ENCODE data around the gene STARD3.

STARD3 gene

DNA sequence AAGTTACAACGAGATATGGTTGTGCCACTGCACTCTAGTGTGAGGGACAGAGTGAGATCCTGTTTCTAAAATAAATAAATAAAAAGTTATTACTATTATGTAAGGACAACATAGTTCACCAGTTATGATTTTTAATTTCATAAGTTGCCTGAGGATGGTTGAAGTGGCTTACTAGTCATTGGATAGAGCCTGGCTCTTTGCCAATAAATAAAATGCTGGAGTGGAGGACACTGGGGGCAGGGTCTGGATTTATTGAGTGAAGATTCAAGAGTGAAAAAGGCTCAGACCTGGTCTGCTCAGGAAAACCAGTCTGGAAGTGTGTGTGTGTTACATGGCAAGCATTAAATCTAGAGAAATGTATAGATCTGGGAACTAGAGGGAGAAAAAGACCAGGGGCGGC is 2.1 kb downstream of the STARD3 start:
- FAIRE-seq = no peak

GRCh38 chr17:39639566-39640458 is 2.9 kb downstream of the STARD3 start:
- FAIRE-seq = no peak

GRCh38 chr17:39640591-39641031 is 3.7 kb downstream of the STARD3 start:
- no peak for FAIRE-seq

DNA sequence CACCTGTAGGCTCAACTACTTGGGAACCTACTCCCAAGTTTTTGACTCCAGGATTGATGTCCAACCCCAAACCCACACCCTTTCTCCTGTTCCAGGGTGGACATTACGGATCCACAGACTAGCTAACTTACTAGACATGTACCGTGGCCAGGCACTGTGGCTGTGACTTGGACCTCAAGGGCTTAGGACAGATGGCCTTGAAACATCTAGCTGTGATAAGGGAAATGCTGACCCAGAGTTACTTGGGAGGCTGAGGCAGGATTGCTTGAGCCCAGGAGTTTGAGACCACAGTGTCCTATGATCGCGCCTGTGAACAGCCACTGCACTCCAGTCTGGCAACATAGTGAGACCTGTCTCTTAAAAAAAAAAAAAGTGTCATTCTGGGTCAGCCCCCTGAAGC is 4.2 kb downstream of the STARD3 start:
- FAIRE-seq = no peak

GRCh38 chr17:39641883-39642282 is 4.9 kb downstream of the STARD3 start:
- FAIRE-seq = no peak

GRCh38 chr17:39642291-39643074 is 5.5 kb downstream of the STARD3 start:
- no peak for FAIRE-seq

DNA sequence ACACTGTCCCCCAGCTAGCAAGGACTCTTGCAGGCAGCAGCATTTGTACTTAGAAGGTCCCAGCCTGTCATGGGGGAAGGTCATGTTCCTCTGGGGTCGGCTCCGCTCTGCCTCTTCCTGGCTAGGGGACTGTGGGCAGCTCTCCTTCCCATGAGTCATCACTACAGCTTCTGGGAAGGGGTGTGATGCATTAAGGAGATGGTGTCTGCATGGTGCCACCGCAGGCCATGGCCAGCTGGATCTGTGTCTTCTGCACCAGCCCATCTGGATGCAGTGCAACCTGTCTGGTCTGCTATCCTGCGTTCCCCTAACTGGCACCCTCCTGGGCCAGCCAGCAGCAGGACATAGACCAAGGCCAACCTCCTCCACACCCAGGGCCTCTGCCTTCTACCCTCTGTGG is 6.3 kb downstream of the STARD3 start:
- no peak for FAIRE-seq

- no peak for FAIRE-seq
These were observed 10.3 kb downstream of the STARD3 start for GRCh38 chr17:39647256-39647655.

DNA sequence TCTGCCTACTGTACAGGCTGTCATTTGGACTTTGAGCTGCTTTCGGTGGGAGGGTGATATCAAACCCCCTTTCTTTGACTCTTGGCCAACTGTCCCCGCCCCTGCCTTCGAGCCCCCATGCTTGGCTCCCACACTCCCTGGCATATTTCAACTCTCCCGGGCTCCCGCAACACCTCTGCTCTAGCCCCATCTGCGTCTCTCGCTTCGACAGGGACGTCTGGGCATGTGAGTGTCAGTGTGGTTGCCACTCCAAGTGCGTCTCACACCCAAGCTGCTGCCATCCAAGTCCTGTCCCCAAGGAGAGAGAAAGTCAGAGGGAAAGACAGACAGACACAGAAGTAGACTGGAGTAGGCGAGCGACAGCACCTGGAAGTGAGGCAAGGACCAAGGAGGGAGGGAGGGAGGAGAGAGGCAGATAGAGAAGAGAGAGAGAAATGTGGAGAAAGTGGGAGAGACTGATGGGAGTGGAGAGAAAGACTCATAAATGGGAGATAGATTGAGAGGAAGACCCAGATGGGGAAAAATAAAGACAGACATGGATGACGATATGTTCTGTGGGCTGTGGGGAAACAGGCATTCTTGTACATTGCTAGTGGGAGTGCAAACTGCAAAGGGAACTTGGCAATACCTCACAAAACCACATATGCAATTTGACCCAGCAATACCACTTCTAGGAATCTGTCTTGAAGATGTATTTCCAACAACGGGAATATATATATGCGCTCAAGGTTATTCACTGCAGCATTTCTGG is 11.8 kb downstream of the STARD3 start:
- no peak for FAIRE-seq

DNA sequence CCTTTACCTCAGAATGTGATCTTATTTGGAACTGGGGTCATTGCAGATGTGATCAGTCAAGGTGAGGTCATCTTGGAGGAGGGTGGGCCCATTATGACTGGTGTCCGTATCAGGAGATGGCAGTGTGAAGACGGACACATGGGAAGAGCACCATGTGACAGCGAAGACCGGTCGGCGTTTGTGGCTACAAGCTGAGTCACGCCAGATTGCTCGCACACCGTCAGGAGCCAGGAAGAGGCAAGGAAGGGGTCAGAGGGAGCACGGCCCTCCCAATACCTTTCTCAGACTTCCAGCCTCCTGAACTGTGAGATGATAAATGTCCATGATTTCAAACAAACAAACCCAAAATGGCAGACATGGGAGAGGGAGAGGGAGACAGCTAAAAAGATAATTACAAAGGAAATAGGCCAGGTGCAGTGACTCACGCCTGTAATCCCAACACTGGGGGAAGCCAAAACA is 13.2 kb downstream of the STARD3 start:
- FAIRE-seq = no peak

GRCh38 chr17:39651923-39652586 is 15.1 kb downstream of the STARD3 start:
- no peak for FAIRE-seq

DNA sequence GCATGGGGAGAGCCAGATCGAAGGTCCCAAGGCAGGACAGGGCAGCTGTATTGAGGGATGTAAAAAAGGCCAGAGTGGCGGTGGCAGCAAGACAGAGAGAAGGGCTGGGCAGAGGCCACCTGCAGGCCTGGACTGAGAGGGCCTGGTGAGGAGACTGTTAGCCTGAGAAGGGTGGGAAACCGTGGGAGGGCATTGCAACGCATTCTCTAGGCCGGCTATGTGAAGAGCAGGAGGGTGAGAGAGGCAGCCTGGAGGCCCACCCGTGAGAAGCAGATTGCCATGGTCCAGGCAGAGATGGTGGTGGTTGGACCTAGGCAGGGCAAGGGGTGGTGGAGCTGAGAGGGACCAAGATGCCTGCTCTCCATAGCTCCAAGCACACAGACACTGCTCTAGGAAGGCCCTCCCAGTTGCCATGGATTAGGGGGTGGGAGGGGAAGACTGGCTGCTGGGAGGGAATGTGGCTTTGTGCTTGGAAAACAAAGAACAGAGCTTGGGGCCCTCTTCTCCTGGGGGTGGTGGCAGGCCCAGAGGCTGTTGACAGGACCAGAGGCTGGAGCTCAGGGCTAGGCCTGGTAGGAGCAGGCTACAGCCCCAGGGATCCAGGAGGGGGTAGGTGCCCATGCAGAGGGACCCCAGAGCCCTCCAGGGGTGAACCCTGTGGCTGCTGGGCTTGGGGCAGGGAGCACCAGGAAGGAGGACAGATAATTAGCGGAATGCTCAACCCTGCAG is 15.8 kb downstream of the STARD3 start:
- no peak for FAIRE-seq

DNA sequence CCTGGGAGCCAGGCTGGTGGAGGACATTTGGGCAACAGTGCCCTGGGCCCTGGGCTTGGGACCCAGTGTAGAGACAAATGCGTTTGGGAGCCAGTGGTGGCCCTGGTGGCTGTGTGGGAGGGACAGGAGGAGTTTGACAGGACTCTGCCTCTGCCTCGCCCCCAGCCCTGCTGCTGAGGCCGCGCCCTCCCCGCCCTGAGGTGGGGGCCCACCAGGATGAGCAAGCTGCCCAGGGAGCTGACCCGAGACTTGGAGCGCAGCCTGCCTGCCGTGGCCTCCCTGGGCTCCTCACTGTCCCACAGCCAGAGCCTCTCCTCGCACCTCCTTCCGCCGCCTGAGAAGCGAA is 16.3 kb downstream of the STARD3 start:
- FAIRE-seq = no peak

DNA sequence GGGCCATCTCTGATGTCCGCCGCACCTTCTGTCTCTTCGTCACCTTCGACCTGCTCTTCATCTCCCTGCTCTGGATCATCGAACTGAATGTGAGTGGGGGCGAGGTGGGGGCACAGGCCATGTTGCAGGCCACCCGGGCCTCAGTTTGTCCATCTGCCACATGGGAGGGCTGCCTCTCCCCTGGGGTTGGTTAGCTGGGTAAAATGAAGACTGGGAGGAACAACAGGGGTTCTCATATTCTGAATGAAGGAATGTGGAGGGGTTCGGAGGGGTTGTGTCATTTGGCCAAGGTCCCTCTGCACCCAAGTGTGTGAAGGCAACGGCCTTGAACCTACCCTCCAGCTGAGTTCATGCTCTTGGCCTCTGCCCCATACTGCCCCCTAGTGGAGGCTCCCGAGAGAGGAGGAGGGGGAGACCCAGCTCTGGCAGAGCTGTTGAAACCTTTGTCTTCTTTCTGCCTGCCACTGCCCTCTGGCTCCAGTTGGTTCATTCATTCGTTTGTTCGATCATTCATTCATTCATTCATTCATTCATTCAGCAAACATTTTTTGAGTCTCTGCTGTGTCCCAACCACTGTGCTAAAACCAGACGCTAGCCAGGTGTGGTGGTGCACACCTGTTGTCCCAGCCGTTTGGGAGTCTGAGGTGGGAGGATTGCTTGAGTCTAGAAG is 16.9 kb downstream of the STARD3 start:
- FAIRE-seq = no peak

GRCh38 chr17:39655105-39655504 is 18.2 kb downstream of the STARD3 start:
- FAIRE-seq = no peak

- no peak for FAIRE-seq
These were observed 21.4 kb downstream of the STARD3 start for GRCh38 chr17:39658346-39658745.

DNA sequence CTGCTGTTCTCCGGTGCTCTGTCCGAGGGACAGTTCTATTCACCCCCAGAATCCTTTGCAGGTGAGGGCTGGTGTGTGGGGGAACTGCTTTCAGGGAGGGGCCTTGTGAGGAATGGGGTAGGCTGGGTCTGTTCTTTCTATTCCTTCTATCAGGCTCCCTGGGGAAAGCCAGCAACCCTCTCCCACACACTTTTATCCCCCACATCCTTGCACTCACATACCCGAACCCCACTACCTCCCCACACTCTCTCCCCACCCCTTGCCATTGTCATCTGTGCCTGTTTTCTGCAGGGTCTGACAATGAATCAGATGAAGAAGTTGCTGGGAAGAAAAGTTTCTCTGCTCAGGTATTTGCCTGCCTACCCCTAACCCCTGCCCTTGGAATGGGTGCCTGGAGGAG is 21.8 kb downstream of the STARD3 start:
- no peak for FAIRE-seq

GRCh38 chr17:39659279-39660010 is 22.5 kb downstream of the STARD3 start:
- FAIRE-seq = no peak

DNA sequence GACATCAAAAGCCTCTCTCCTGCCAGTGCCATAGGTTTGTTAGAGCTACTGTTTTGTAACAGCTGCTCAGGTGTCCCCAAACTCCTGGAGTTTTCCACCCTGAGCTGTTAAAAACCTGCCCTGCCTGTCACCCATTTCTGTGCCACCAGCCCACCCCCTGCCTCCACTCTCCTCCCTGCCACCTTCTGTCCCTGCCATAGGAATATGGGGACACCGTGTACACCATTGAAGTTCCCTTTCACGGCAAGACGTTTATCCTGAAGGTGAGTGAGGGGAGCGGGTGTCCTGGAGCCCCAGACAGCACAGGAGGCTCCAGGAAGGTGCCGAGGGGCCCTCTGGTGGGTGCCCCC is 23.0 kb downstream of the STARD3 start:
- FAIRE-seq = no peak
